Measurements from ENCODE around the gene TMC7. TPM values are rescaled to one million over a fixed set of nuclear protein-coding genes. Genes with fewer than 3 reads are reported as not detected.

TMC7 gene
- total and polyA plus RNA-seq, 12 donors: 0.10 to 1.4 (median 0.35) TPM; not detected in 1

DNA sequence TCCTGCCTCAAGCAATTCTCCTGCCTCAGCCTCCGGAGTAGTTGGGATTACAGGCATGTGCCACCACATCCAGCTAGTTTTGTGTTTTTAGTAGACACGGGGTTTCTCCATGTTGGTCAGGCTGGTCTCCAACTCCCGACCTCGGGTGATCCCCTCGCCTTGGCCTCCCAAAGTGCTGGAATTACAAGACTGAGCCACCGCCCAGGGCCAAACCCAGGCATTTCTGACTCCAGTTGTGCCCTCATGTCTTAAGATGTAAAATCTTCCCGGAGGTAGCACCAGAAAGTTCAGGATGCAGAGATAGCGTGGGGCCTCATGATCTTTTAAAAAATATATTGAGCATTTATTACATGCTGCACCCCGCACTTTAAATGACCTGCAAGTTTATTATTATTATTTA is 44.7 kb upstream of the TMC7 start:
- TF ChIP-seq, protein P1, sequence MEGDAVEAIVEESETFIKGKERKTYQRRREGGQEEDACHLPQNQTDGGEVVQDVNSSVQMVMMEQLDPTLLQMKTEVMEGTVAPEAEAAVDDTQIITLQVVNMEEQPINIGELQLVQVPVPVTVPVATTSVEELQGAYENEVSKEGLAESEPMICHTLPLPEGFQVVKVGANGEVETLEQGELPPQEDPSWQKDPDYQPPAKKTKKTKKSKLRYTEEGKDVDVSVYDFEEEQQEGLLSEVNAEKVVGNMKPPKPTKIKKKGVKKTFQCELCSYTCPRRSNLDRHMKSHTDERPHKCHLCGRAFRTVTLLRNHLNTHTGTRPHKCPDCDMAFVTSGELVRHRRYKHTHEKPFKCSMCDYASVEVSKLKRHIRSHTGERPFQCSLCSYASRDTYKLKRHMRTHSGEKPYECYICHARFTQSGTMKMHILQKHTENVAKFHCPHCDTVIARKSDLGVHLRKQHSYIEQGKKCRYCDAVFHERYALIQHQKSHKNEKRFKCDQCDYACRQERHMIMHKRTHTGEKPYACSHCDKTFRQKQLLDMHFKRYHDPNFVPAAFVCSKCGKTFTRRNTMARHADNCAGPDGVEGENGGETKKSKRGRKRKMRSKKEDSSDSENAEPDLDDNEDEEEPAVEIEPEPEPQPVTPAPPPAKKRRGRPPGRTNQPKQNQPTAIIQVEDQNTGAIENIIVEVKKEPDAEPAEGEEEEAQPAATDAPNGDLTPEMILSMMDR (IDR thresholded peaks at IDR 0.05): no peak
- no peak for TF ChIP-seq POLR2A (IDR thresholded peaks at IDR 0.05)
- H3K27ac ChIP-seq: no peak overlapping the region
- intact Hi-C loops (cut with DNase I): no loop called here
- H3K4me3 ChIP-seq: no peak overlapping the region
- WGBS, 4 donors: 91 to 97% (median 93%) methylated on average over 7 to 9 of the region's 9 CpGs
- no peaks in the 10 kb centered on the region for H3K4me1 ChIP-seq (replicated peaks in 1 of 2)
- no peak for DNase-seq
- no peaks in the 10 kb centered on the region for H3K36me3 ChIP-seq (replicated peaks in 1 of 2)
- no peaks in the 10 kb centered on the region for H3K27me3 ChIP-seq
- H3K9me3 ChIP-seq (replicated peaks in 1 of 3): no peaks in the 10 kb centered on the region

- no peak overlapping the region for H3K4me3 ChIP-seq
- no peaks in the 10 kb centered on the region for H3K9me3 ChIP-seq (replicated peaks in 1 of 3)
- no peak overlapping the region for H3K27ac ChIP-seq
- H3K36me3 ChIP-seq (replicated peaks in 1 of 2): no peaks in the 10 kb centered on the region
- intact Hi-C loops (cut with DNase I): no loop called here
- H3K4me1 ChIP-seq (replicated peaks in 1 of 2): peaks cover 0 to 3% of the 10 kb centered on the region in 2 donors
- H3K27me3 ChIP-seq: no peaks in the 10 kb centered on the region
- no peak for TF ChIP-seq POLR2A (IDR thresholded peaks at IDR 0.05)
- TF ChIP-seq, protein P1 (IDR thresholded peaks at IDR 0.05): no peak
- no peak for DNase-seq
These were observed 42.3 kb upstream of the TMC7 start for GRCh38 chr16:18941471-18941870.

GRCh38 chr16:18942061-18942460 is 41.7 kb upstream of the TMC7 start:
- Histone ChIP-seq H3K4me1 (replicated peaks in 1 of 2) (peaks cover 0 to 5% of the 10 kb centered on the region in 2 donors), H3K27ac (no peak overlapping the region), H3K27me3 (no peaks in the 10 kb centered on the region), H3K9me3 (replicated peaks in 1 of 3) (no peaks in the 10 kb centered on the region), H3K4me3 (no peak overlapping the region), H3K36me3 (replicated peaks in 1 of 2) (no peaks in the 10 kb centered on the region)
- intact Hi-C loops (cut with DNase I): no loop called here
- TF ChIP-seq, protein P1 (IDR thresholded peaks at IDR 0.05): no peak
- no peak for TF ChIP-seq POLR2A (IDR thresholded peaks at IDR 0.05)
- no peak for DNase-seq
- 44 to 77% (median 64%) methylated on average over 1 of the region's 1 CpG for WGBS, 4 donors

- no peaks in the 10 kb centered on the region for H3K9me3 ChIP-seq (replicated peaks in 1 of 3)
- no peak overlapping the region for H3K4me3 ChIP-seq
- WGBS, 4 donors: 81 to 91% (median 87%) methylated on average over 7 of the region's 7 CpGs
- no peak for TF ChIP-seq POLR2A (IDR thresholded peaks at IDR 0.05)
- TF ChIP-seq, protein P1 (IDR thresholded peaks at IDR 0.05): no peak
- no peak overlapping the region for H3K27ac ChIP-seq
- no peaks in the 10 kb centered on the region for H3K36me3 ChIP-seq (replicated peaks in 1 of 2)
- intact Hi-C loops (cut with DNase I): no loop called here
- no peak for DNase-seq
- peaks cover 0 to 5% of the 10 kb centered on the region in 2 donors for H3K4me1 ChIP-seq (replicated peaks in 1 of 2)
- no peaks in the 10 kb centered on the region for H3K27me3 ChIP-seq
These were observed 40.3 kb upstream of the TMC7 start for GRCh38 chr16:18943414-18943813.
